Keratinocyte (primary cell): ENCODE results near the gene A2M.

Experiments used
- CTCF ChIP-seq, 3 experiments: IDR thresholded peaks in 1 of 3; conservative IDR thresholded peaks in 1 of 3; optimal IDR thresholded peaks in 1 of 3; 2 replicates in 2 of 3; 3 replicates in 1 of 3; pipeline versions ENCODE3 to v1.5.1; 2011; ENCODE audit warnings: low read length in 3 of 3, mild to moderate bottlenecking in 3 of 3, moderate library complexity in 2 of 3, control low read depth in 1 of 3, inconsistent platforms in 1 of 3; ENCODE audit not compliant: insufficient read depth in 2 of 3; ENCODE audit errors: extremely low read depth in 1 of 3
- EZH2 ChIP-seq: IDR thresholded peaks from one replicate; pipeline ENCODE4 v1.6.1; 2012; ENCODE audit warnings: inconsistent platforms, mild to moderate bottlenecking, low read length, moderate library complexity

GRCh38 chr12:9108504-9109212 lies 7.1 kb downstream of the A2M start:
- TF ChIP-seq CTCF (optimal IDR thresholded peaks at IDR 0.05 in 1 of 3, IDR thresholded peaks at IDR 0.05 in 1 of 3, conservative IDR thresholded peaks at IDR 0.05 in 1 of 3; ENCODE audit: extremely low read depth in 1 of 3, insufficient read depth in 2 of 3, low read length in 3 of 3) (no peak), EZH2 (no peak)
